Erythroblast (primary cell): ENCODE results near the gene MGST1.

Experiments
- GATA1 ChIP-seq: IDR thresholded peaks from 2 replicates; pipeline ENCODE4 v1.6.1; 2011; ENCODE audit warnings: low read depth, mild to moderate bottlenecking, control low read depth, low read length, moderate library complexity
- POLR2A ChIP-seq: IDR thresholded peaks from 2 replicates; pipeline ENCODE4 v1.6.1; 2011; ENCODE audit warnings: mild to moderate bottlenecking, low read length

- TF ChIP-seq POLR2A (no peak), GATA1 (no peak)
These were observed 17.9 kb upstream of the MGST1 start for GRCh38 chr12:16329594-16329993.
